Right lobe of liver (tissue), 6 donors: ENCODE measurements around the gene AGAP2. TPM values are rescaled to one million over a fixed set of nuclear protein-coding genes. Genes with fewer than 3 reads are reported as not detected.
A peak's percentile ranks its signal among the peaks of the same experiment; 100 is the strongest.

ENCODE experiments used
- ATAC-seq, 4 donors: fragments of 200-7000 bp; cut with Tn5 transposase; one replicate each; pipeline ENCODE4 v1.9.1; 2020; ENCODE audit warnings: mild to moderate bottlenecking in 4 of 4, moderate library complexity in 4 of 4
- DNase-seq, 3 donors: peaks; one replicate each; pipeline ENCODE4 v3.0.0-alpha.2; 2020
- H3K27ac ChIP-seq, 3 donors: fragments of 200-600 bp; one replicate each; pipeline ENCODE4 v1.8.0; 2022
- H3K27me3 ChIP-seq, 2 donors: fragments of 200-600 bp; one replicate each; pipeline ENCODE4 v1.8.0; 2022
- H3K36me3 ChIP-seq, 4 donors: fragments of 200-600 bp; sonication (generic) in 1 of 4; one replicate each; pipeline versions ENCODE4 v1.5.1 to v1.8.0; 2017 to 2022; ENCODE audit warnings: control low read depth in 1 of 4
- H3K4me1 ChIP-seq, 4 donors: fragments of 200-600 bp; sonication (generic) in 1 of 4; one replicate each; pipeline versions ENCODE4 v1.5.1 to v1.8.0; 2017 to 2022; ENCODE audit warnings: control low read depth in 1 of 4
- H3K4me3 ChIP-seq, 3 donors: fragments of 200-600 bp; one replicate each; pipeline ENCODE4 v1.8.0; 2022
- H3K9me3 ChIP-seq, 4 donors: fragments of 200-600 bp; sonication (generic) in 1 of 4; one replicate each; pipeline versions ENCODE4 v1.5.1 to v1.8.0; 2017 to 2022; ENCODE audit warnings: control low read depth in 1 of 4
- CTCF ChIP-seq, 4 donors: fragments of 200-600 bp in 3 of 4; fragments of 450-650 bp in 1 of 4; IDR thresholded peaks; one replicate each; pipeline versions ENCODE4 v1.5.1 to v1.8.0; 2016 to 2022; ENCODE audit warnings: antibody characterized with exemption in 4 of 4, mild to moderate bottlenecking in 2 of 4
- POLR2A ChIP-seq: fragments of 450-650 bp; IDR thresholded peaks from one replicate; pipeline ENCODE4 v1.6.1; 2017; ENCODE audit warnings: antibody characterized with exemption, mild to moderate bottlenecking
- WGBS: methylation state at CpG from one replicate; pipeline ENCODE4 v1.1.6; 2018; ENCODE audit warnings: low coverage, low lambda C conversion rate; ENCODE audit not compliant: insufficient coverage; ENCODE audit errors: missing lambda C conversion rate; 5-methylcytosine and 5-hydroxymethylcytosine counted together
- intact Hi-C, 2 donors: fragments of 100-400 bp; cut with DNase I; formaldehyde crosslinking; loops; one replicate each; pipeline versions ENCODE4 v1.11.2 to v1.14.1; 2022
- total RNA-seq, 6 experiments: library from RNA; depleted of rRNA in 2 of 6; stranded (reverse); fragments of >200 nt in 2 of 6; fragmentation: NEBNext Ultra II Directional in 3 of 6; extraction: Animal tissue kit (Norgen Biotek cat#: 25700) in 3 of 6; gene quantifications; one replicate each; pipeline versions ENCODE4 v1.1.0 to v1.2.4, GENCODE V29; 2016 to 2023
- donor health status: DM: no; HTN: yes; CAD: no.
- donor health status: DM: no; HTN: no; CAD: no.
- donor health status: DM: no; HTN: no; CAD: no.
- donor health status: DM: no; HTN: yes; CAD: no.
- donor health status: DM: no; HTN: yes; CAD: no.

AGAP2 gene
- total RNA-seq, 6 experiments from 2014 or later: 0.26 to 0.87 (median 0.57) TPM

- Histone ChIP-seq H3K9me3 (no peaks in the 10 kb centered on the region), H3K4me1 (peaks cover 0 to 22% (median 9%) of the 10 kb centered on the region in 4 donors), H3K36me3 (peaks cover 0 to 20% (median 10%) of the 10 kb centered on the region in 4 donors), H3K27me3 (no peaks in the 10 kb centered on the region), H3K27ac (peak within 1 kb of the TSS; percentile 63 to 77 (median 76)), H3K4me3 (peak within 1 kb of the TSS; percentile 94 to 97 (median 95))
- ATAC-seq: peak; percentile 96 to 98 (median 96)
- peak; percentile 85 for TF ChIP-seq POLR2A
- TF ChIP-seq CTCF (IDR thresholded peaks at IDR 0.05): peak; percentile 75 to 81 (median 77)
- WGBS: under 1% methylated on average over 40 of the region's 45 CpGs
- peak; percentile 92 to 98 (median 96) for DNase-seq
- intact Hi-C loops: no loop called here
Observed at GRCh38 chr12:57693659-57694458, 44.7 kb downstream of the AGAP2 start, which contains the start of gene OS9. OS9 (plus strand) TSS chr12:57694132; CDS start chr12:57694162, 30 bp downstream.

- DNase-seq (no peak), ATAC-seq (peak in 1 of 4 donors; percentile 2)
- 34% methylated on average over 7 of the region's 10 CpGs for WGBS
- no peak overlapping the region for H3K27ac ChIP-seq
- H3K4me1 ChIP-seq: peaks cover 0 to 22% (median 9%) of the 10 kb centered on the region in 4 donors
- no peaks in the 10 kb centered on the region for H3K27me3 ChIP-seq
- TF ChIP-seq CTCF (IDR thresholded peaks at IDR 0.05) (no peak), POLR2A (no peak)
- intact Hi-C loops: no loop called here
- no peaks in the 10 kb centered on the region for H3K9me3 ChIP-seq
- peaks cover 0 to 20% (median 10%) of the 10 kb centered on the region in 4 donors for H3K36me3 ChIP-seq
- H3K4me3 ChIP-seq: peak overlapping the region; percentile 7 to 39 (median 16)
Observed at GRCh38 chr12:57693317-57693658, 45.3 kb downstream of the AGAP2 start.

- H3K4me1 ChIP-seq: peaks cover 0 to 22% (median 9%) of the 10 kb centered on the region in 4 donors
- 94% methylated on average over 14 of the region's 15 CpGs for WGBS
Observed at GRCh38 chr12:57692500-57692899, 46.0 kb downstream of the AGAP2 start.

GRCh38 chr12:57688931-57689330 is 49.6 kb downstream of the AGAP2 start:
- H3K27ac ChIP-seq: no peak overlapping the region
- DNase-seq (no peak), ATAC-seq (no peak)
- H3K4me1 ChIP-seq: peaks cover 0 to 7% (median 2%) of the 10 kb centered on the region in 4 donors
- no peak overlapping the region for H3K4me3 ChIP-seq
- WGBS: 40% methylated on average over 2 of the region's 2 CpGs
- intact Hi-C loops: no loop called here
- no peaks in the 10 kb centered on the region for H3K36me3 ChIP-seq
- TF ChIP-seq POLR2A: no peak
- no peak for TF ChIP-seq CTCF (IDR thresholded peaks at IDR 0.05)
- H3K9me3 ChIP-seq: no peaks in the 10 kb centered on the region
- H3K27me3 ChIP-seq: no peaks in the 10 kb centered on the region

More at GRCh38 chr12:57692500-57692899, 46.0 kb downstream of the AGAP2 start:
- H3K27me3 ChIP-seq: no peaks in the 10 kb centered on the region
- no peak overlapping the region for H3K4me3 ChIP-seq
- TF ChIP-seq CTCF (IDR thresholded peaks at IDR 0.05): no peak
- TF ChIP-seq POLR2A: no peak
- H3K27ac ChIP-seq: no peak overlapping the region
- ATAC-seq (no peak), DNase-seq (no peak)
- no peaks in the 10 kb centered on the region for H3K9me3 ChIP-seq
- intact Hi-C loops: no loop called here
- H3K36me3 ChIP-seq: peaks cover 0 to 18% (median 9%) of the 10 kb centered on the region in 4 donors
